Endodermal cell (in vitro differentiated cells): Measurements from ENCODE around the gene ZNF678. TPM values are rescaled to one million over a fixed set of nuclear protein-coding genes. Genes with fewer than 3 reads are reported as not detected.

ENCODE experiments used
- DNase-seq: peaks from one replicate; pipeline ENCODE4 v3.0.0-alpha.2; 2017
- H3K27ac ChIP-seq: 2 replicates; pipeline ENCODE4 v1.5.1; 2013; ENCODE audit warnings: mild to moderate bottlenecking, low read depth, low read length, moderate library complexity
- H3K27me3 ChIP-seq: 2 replicates; pipeline ENCODE4 v1.6.1; 2013; ENCODE audit warnings: mild to moderate bottlenecking, low read length, moderate library complexity; ENCODE audit not compliant: insufficient read depth, control insufficient read depth, poor library complexity, severe bottlenecking
- H3K36me3 ChIP-seq: 2 replicates; pipeline ENCODE4 v1.7.0; 2013; ENCODE audit warnings: mild to moderate bottlenecking, low read length, moderate library complexity; ENCODE audit not compliant: control insufficient read depth, insufficient read depth
- H3K4me1 ChIP-seq: one replicate; pipeline ENCODE4 v1.7.0; 2013; ENCODE audit warnings: low read length; ENCODE audit not compliant: control insufficient read depth, insufficient read depth
- H3K4me3 ChIP-seq: 2 replicates; pipeline ENCODE4 v1.5.1; 2013; ENCODE audit warnings: mild to moderate bottlenecking, low read length, moderate library complexity
- H3K9ac ChIP-seq: 2 replicates; pipeline ENCODE4 v1.6.1; 2013; ENCODE audit warnings: mild to moderate bottlenecking, low read length, moderate library complexity; ENCODE audit not compliant: poor library complexity, severe bottlenecking; ENCODE audit errors: extremely low read depth
- H3K9me3 ChIP-seq: 2 replicates; pipeline ENCODE4 v1.6.1; 2013; ENCODE audit warnings: mild to moderate bottlenecking, low read length, moderate library complexity; ENCODE audit not compliant: control insufficient read depth
- H3K27ac Mint-ChIP-seq: 2 replicates; pipeline ENCODE4 v1.8.0; 2020; ENCODE audit warnings: mixed read lengths
- H3K27me3 Mint-ChIP-seq: 2 replicates; pipeline ENCODE4 v1.8.0; 2021; ENCODE audit warnings: mild to moderate bottlenecking, mixed read lengths; ENCODE audit not compliant: insufficient read depth
- H3K36me3 Mint-ChIP-seq: 2 replicates; pipeline ENCODE4 v1.8.0; 2020; ENCODE audit warnings: low read depth, mixed read lengths
- H3K4me1 Mint-ChIP-seq: 2 replicates; pipeline ENCODE4 v1.8.0; 2020; ENCODE audit warnings: mixed read lengths
- H3K4me3 Mint-ChIP-seq: 2 replicates; pipeline ENCODE4 v1.8.0; 2020; ENCODE audit warnings: mild to moderate bottlenecking, moderate library complexity, mixed read lengths
- H3K9me3 Mint-ChIP-seq: 2 replicates; pipeline ENCODE4 v1.8.0; 2020; ENCODE audit warnings: mild to moderate bottlenecking, mixed read lengths
- WGBS, 2 experiments: methylation state at CpG; one replicate each; pipeline versions ENCODE4 v1.1.5 to v1.1.7; 2013; ENCODE audit warnings: missing lambda C conversion rate in 2 of 2, mixed read lengths in 1 of 2; ENCODE audit not compliant: insufficient coverage in 1 of 2, insufficient read length in 1 of 2; 5-methylcytosine and 5-hydroxymethylcytosine counted together
- total RNA-seq, 2 donors: library from RNA; stranded (reverse); fragmentation: NEBNext Ultra II Directional in 1 of 2; extraction: Animal tissue kit (Norgen Biotek cat#: 25700) in 1 of 2; gene quantifications; 2 replicates in 1 of 2; 3 replicates in 1 of 2; pipeline ENCODE4 v1.2.1, GENCODE V29; 2021
- TF ChIP-seq, protein P1 (sequence below): fragments of 200-600 bp; sonication (generic); conservative IDR thresholded peaks from 2 replicates; pipeline ENCODE4 v1.5.0; 2021; ENCODE audit warnings: antibody characterized with exemption, mild to moderate bottlenecking

Gene ZNF678
- total RNA-seq, 2 donors from 2014 or later = 23.1 to 24.3 TPM

DNA sequence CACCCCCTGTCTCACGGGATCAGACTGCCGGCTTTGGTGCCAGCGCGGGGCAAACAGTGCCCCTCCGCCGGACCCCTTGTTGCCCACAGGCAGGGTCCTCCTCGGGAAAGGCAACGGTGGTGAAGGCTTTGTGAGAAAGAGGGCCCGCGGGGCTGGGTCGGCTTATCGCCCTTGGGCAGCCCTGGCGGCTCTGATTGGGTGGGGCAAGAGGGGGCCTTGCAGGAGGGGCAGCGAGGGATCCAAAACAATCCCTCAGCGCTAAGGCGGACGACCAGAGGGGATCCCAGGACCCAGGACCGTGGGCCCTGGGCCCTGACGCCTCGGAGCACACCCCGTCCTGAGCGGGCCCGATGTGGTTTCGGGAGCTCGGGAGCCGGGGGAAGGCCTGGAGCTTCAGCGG is 3.9 kb upstream of the ZNF678 start:
- peak; percentile 33 for DNase-seq

DNA sequence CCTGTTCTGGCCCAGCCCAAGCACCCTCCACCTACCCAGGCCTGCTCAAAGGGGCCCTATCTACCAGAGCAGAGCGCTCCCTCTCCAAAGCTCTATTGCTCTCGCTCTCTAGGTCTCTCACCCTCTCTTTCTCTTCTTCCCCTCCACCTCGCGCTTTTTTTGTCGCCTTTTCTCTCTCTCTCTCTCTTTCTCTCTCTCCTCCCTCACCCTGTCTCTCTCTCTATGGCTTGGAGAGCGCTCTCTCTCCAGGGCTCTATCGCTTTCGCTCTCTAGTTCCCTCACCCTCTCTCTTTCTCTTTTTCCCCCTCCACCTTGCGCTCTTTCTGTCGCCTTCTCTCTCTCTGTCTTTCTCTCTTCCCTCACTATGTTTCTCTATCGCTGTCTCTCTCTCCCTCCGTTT is 3.4 kb upstream of the ZNF678 start:
- H3K4me1 Mint-ChIP-seq = peaks cover 6% of the 10 kb centered on the region
- H3K27ac Mint-ChIP-seq = no peak overlapping the region
- no peak overlapping the region for H3K4me3 Mint-ChIP-seq
- peaks cover 8% of the 10 kb centered on the region for H3K36me3 Mint-ChIP-seq
- Histone ChIP-seq H3K9ac (no peak overlapping the region), H3K9me3 (peaks cover 14% of the 10 kb centered on the region), H3K27me3 (no peaks in the 10 kb centered on the region), H3K4me3 (no peak overlapping the region), H3K36me3 (no peaks in the 10 kb centered on the region), H3K4me1 (no peaks in the 10 kb centered on the region), H3K27ac (no peak overlapping the region)
- peaks cover 17% of the 10 kb centered on the region for H3K27me3 Mint-ChIP-seq
- DNase-seq = no peak
- peaks cover 29% of the 10 kb centered on the region for H3K9me3 Mint-ChIP-seq
- TF ChIP-seq, protein P1, sequence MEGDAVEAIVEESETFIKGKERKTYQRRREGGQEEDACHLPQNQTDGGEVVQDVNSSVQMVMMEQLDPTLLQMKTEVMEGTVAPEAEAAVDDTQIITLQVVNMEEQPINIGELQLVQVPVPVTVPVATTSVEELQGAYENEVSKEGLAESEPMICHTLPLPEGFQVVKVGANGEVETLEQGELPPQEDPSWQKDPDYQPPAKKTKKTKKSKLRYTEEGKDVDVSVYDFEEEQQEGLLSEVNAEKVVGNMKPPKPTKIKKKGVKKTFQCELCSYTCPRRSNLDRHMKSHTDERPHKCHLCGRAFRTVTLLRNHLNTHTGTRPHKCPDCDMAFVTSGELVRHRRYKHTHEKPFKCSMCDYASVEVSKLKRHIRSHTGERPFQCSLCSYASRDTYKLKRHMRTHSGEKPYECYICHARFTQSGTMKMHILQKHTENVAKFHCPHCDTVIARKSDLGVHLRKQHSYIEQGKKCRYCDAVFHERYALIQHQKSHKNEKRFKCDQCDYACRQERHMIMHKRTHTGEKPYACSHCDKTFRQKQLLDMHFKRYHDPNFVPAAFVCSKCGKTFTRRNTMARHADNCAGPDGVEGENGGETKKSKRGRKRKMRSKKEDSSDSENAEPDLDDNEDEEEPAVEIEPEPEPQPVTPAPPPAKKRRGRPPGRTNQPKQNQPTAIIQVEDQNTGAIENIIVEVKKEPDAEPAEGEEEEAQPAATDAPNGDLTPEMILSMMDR = no peak
- 92 to 96% methylated on average over 10 to 11 of the region's 12 CpGs for WGBS, 2 experiments

More for the DNA sequence above, 3.9 kb upstream of the ZNF678 start:
- Histone ChIP-seq H3K4me3 (no peak overlapping the region), H3K9ac (no peak overlapping the region), H3K4me1 (no peaks in the 10 kb centered on the region), H3K27me3 (no peaks in the 10 kb centered on the region), H3K36me3 (no peaks in the 10 kb centered on the region), H3K9me3 (peaks cover 14% of the 10 kb centered on the region), H3K27ac (no peak overlapping the region)
- Mint-ChIP-seq H3K27me3 (peaks cover 18% of the 10 kb centered on the region), H3K4me3 (no peak overlapping the region), H3K9me3 (peaks cover 28% of the 10 kb centered on the region), H3K27ac (no peak overlapping the region), H3K4me1 (peaks cover 6% of the 10 kb centered on the region), H3K36me3 (peaks cover 8% of the 10 kb centered on the region)
- WGBS, 2 experiments = 92 to 93% methylated on average over 14 to 27 of the region's 27 CpGs
- TF ChIP-seq, protein P1 = no peak

DNA sequence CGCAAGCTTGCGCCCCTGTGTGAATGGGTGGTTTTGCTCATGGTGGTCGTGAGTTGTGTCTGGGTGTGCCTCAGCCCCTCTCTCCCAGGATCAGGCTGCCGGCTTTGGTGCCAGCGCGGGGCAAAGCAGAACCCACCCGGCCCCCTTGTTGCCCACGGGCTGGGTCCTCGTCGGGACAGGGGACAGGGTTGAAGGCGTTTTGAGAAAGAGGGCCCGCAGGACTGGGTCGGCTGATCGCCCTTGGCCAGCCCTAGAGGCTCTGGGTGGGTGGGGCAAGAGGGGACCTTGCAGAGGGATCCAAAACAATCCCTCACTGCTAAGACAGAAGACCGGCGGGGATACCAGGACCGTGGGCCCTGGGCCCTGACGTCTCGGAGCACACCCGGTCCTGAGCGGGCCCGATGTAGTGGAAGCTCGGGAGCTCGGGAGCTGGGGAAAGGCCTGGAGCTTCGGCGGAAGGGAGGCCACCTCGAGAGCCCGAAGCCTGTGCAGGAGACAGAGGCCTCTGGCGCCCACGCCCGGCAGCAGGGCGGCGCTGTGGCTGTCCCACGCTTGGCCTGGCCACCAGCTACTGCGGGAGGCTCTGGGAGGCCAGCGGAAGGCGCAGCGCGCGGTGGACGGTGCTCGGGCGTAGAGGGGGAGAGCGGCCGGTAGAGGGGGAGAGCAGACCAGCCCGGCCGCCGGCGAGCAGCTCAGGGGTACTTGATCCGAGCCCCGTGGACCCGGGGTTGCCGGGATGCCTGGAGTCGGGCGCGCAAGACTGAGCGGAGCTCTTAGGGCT is 2.8 kb upstream of the ZNF678 start:
- H3K27ac Mint-ChIP-seq = no peak overlapping the region
- no peak overlapping the region for H3K4me3 ChIP-seq
- peaks cover 17% of the 10 kb centered on the region for H3K27me3 Mint-ChIP-seq
- H3K36me3 Mint-ChIP-seq = peaks cover 12% of the 10 kb centered on the region
- H3K4me3 Mint-ChIP-seq = no peak overlapping the region
- H3K27ac ChIP-seq = no peak overlapping the region
- peaks cover 6% of the 10 kb centered on the region for H3K4me1 Mint-ChIP-seq
- TF ChIP-seq, protein P1 = no peak
- 94 to 96% methylated on average over 22 to 57 of the region's 57 CpGs for WGBS, 2 experiments
- H3K9ac ChIP-seq = no peak overlapping the region
- DNase-seq = peak; percentile 30
- H3K27me3 ChIP-seq = no peaks in the 10 kb centered on the region
- H3K4me1 ChIP-seq = no peaks in the 10 kb centered on the region
- H3K9me3 Mint-ChIP-seq = peaks cover 32% of the 10 kb centered on the region
- no peaks in the 10 kb centered on the region for H3K36me3 ChIP-seq
- peaks cover 14% of the 10 kb centered on the region for H3K9me3 ChIP-seq
